NCI-H1436 treated with DMSO at 0.1 percent for 48 hours (cell line): ENCODE results near the gene BCL3.

Experiments used
- DNase-seq: peaks from one replicate; lab custom pipeline; 2025; lab: John Stamatoyannopoulos, UW

The BCL3 gene

DNA sequence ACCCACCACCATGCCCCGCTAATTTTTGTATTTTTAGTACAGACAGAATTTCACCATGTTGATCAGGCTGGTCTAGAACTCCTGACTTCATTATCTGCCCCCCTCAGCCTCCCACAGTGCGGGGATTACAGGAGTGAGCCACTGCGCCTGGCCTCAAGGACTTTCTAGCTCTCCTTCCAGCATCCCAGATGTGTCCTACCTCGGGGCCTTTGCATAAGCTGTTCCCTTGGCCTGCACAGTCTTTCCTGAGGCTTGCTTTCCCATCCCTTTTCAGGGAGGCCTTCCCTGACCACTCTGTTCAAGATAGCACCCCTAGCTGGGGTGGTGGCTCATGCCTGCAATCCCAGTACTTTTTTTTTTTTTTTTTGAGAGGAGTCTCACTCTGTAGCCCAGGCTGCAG lies 46.1 kb downstream of the BCL3 start:
- DNase-seq = no peak

DNA sequence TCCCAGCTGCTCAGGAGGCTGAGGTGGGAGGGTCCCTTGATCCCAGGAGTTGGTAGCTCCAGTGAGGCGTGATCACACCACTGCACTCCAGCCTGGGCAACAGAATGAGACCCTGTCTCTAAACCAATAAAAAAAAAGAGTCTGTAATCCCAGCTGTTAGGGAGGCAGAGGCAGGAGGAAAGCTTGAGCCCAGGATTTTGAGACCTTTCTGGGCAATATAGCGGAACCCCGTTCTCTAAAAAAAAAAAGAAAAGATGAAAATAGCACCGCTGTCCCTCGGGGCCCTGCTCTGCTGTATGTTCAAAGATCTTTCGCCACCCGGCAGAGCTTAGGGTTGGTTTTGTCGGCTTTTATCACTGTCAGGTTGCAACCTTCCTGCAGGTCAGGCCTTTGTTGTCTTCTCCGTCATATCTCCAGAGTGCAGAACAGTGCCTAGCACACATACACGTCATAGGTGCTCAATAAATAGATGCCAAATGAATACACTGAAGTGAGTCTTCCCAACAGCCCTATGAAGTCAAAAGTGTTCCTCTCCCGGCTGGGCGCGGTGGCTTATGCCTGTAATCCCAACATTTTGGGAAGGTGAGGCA lies 47.0 kb downstream of the BCL3 start:
- no peak for DNase-seq

DNA sequence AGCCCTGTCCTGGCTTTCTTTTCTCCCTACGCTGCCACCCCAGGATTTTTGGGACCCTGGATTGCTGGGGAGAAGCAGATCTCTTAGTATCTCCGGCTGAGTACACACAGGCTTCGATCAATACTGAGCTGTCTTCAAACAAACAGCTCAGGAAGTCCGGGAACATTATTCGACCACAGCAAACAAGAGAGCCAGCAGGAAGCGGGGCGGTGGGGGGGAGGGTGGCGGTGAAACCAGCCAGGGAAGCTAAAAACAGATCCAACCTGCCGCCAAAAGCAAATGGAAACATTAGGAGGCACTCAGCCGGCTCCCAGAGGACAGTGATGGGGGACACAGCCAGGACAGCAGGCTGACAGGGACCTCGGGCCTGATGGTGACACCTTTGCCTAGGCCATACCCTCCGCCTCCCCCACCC lies 48.2 kb downstream of the BCL3 start:
- no peak for DNase-seq

DNA sequence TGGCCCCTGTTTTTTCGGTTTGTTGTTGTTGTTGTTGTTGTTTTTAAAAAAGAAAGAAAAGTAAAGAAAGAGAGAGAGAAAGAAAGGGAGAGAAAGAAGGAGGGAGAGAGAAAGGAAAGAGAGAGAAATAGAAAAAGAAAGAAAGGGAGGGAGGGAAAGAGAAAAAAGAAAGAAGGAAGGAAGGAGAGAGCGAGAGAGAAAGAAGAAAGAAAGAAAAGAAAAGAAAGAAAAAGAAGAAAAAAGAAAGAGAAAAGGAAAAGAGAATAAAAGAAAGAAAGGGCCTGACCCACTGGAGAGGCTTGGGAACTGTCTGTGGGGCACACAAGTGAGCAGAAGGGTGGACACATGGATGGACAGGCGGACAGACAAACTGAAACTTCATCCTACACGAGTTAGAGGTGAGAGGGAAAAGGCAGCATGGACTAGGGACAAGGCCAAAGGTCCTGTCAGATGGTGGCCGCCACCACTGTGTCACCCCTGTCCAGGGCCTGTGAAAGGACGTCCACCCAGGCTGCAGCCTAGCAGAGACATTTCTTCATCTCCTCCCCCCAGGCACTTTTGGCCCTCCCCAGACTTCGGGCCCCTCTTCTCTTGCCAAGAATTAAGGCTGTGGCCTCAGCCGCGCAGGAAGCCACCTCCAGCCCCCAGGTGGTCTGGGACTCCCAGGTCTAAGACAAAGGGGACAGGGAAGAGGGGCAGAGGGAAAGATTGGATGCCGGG lies 51.3 kb downstream of the BCL3 start:
- no peak for DNase-seq

DNA sequence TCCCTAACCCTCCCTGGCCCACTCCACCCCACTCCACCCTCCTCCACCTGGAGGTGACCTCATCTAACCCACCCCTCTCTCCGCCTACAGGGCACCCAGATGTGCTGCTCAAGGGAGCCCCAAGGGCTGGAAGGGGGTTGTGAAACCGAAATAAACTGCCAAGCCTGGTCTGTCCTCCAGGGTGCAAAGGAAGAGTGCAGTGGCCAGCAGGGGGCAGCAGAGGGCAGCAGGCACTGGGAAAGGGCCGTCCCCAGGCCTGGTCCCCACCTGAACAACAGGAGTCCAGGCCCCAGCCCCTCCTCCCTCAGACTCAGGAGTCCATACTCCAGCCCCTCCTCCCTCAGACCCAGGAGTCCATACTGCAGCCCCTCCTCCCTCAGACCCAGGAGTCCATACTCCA lies 52.0 kb downstream of the BCL3 start:
- no peak for DNase-seq

DNA sequence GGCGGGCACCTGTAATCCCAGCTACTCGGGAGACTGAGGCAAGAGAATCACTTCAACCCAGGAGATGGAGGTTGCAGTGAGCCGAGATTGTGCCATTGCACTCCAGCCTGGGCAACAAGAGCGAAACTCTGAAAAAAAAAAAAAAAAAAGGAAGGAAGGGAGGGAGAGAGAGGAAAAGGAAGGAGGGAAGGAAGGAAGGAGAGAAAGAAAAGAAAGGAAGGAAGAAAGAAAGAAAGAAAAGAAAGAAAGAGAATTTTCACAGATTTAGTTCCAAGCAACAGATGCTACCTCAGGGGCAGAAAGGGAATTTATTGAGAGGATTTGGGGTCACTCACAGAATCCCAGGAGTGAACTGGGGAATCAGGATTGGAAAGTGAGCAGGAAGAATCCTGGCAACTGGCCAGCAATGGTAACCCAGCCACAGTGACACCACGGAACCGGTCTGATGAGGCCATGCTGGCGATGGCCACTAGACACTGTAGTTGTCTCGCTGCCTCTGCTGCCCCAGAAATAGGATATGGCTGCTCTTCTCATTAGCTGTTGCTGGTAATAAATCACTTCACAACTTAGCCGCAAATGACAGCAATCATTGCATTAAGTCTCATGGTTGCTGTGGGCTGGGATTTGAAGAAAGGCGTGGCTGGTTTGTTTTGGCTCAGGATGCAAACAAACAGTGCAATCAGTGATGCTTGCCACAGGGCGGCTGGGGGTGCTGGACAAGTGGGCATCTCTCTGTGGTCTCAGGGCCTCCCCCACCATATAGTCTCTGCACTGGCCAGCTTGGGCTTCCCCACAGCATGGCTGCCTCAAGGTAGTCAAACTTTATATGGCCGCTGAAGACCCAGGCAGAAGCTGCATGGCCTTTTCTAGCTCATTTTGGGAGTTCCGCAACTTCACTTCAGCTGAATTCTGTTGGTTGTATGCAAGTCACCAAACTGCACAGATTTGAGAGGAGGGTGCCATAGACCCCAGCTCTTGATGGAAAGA lies 55.2 kb downstream of the BCL3 start:
- DNase-seq = no peak

DNA sequence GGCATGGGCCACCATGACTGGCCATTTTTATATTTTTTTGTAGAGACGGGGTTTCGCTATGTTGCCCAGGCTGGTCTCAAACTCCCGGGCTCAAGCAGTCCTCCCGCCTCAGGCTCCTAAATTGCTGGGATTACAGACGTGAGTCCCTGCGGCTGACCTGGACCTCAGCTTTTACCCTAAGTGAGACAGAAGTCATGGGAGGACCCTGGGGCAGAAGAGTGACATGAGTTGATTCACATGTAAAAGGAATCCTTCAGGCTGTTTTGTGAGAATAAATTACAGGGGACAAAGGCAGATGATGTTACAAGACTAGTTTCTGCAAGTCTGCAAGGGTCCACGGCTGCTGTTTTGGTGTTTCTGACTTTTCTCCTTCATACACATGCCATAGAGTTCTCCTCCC lies 57.8 kb downstream of the BCL3 start:
- DNase-seq = no peak

DNA sequence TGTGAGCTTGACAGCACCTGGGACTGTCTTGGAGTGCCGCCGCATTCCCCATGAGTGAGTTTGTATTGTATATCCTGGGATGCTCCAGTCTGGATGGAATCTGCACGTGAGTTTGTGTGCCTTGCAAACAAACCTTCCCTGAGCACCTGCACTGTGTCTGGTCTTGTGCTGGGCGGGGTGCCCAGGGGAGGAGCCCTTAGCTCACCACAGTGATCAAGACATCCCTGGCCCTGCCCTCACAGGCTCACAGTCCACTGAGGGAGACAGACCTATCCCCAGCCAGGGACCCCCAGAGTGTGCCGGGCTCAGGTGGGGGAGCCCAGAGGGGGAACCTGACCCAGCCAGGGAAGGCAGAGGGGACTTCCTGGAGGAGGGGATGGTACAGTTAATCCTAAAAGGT lies 58.7 kb downstream of the BCL3 start:
- no peak for DNase-seq

DNA sequence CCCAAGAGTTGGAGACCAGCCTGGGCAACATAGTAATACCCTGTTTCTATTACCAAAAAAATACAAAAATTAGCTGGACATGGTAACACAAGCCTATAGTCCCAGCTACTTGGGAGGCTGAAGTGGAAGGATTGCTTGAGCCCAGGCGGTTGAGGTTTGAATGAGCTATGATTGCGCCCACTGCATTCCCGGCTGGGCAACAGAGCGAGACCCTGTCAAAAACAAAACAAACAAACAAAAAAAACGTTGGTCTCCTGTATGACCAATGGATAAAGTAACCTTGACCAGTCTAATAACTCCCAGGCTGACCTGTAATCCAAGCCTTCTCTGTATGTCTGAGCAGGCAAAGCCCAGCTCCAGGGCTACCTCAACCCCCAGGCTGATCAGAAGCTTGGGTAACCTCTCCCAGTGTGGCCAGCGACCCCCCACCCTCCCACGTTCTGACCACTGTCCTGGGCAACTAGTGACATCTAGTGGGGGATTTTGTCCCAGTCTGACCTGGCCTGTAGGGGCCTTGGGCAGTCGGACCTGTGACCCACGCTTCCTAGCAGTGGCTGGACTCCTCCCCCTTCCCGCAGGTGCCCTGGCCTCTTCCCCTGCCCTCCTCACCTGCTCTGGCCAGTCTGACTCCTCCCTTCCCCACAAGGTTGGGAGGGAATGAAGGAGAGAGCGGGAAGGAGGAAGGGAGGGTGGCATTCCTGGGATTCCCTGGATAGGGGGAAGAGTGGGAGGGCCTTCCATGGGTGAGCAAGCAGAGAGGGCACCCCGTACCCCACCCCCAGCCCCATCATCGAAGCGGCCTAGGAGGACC lies 59.3 kb downstream of the BCL3 start:
- DNase-seq = no peak

DNA sequence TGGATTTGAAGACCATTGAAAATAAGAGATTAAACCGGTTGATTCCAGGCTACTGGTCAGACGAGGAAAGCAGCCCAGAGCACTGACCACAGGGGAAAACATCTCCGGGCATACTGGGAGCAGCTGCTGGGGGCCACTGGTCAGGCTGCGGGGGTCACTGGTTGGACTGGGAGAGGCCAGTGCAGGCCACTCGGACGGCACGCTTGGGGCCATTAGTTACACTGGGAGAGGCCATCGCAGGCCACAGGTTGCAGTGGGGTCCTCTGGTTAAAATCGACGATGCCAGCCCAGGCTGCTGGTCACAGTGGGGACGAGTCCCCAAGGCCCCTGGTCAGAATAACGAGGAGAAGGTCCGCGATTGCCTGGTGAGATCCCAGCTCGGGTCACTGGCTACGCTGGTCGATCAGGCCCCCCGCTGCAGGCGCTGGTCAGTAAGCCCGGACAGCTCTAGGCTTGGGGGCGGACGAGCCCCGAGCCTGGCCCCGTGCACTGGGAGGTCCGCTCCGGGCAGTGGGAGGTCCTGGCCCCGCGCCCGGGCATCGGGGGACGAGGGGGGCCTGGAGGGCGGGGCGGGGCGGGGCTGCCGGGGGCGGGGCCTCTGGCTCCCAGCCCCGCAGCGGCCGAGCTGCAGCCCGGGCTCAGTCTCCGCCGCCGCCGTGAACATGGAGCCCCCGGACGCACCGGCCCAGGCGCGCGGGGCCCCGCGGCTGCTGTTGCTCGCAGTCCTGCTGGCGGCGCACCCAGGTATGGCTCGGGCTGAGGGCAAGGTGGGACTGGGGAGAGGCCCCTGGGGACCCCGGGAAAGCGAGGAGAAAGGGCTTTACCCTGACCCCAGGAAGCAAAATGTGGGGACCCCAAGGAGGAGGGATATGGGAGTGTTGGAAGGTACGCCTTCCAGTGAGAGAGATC lies 60.2 kb downstream of the BCL3 start, which contains the start of gene BCAM:
Gene BCAM, plus strand, starts transcription at position 641 of the 909 bp plus-strand sequence. Its CDS starts 22 bp downstream, at position 663.
- no peak for DNase-seq
